K562 (cell line): Measurements from ENCODE around the gene KLHL22. TPM values are rescaled to one million over a fixed set of nuclear protein-coding genes. Genes with fewer than 3 reads are reported as not detected.

Experiments used
- ARHGAP35 ChIP-seq: fragments of 450-650 bp; IDR thresholded peaks from 2 replicates; pipeline ENCODE4 v1.6.1; 2018; ENCODE audit not compliant: partially characterized antibody
- ATF1 ChIP-seq, 2 experiments: fragments of 450-650 bp in 1 of 2; IDR thresholded peaks; 2 replicates each; pipeline ENCODE4 v1.6.1; 2016; ENCODE audit warnings: missing compliant biosample characterization in 1 of 2, missing genetic modification characterization in 1 of 2
- BACH1 ChIP-seq: fragments of 200-800 bp; sonication (Bioruptor generic); IDR thresholded peaks from 2 replicates; pipeline ENCODE4 v1.6.1; 2016; ENCODE audit warnings: missing genetic modification characterization, missing compliant biosample characterization
- BRF1 ChIP-seq: IDR thresholded peaks from 3 replicates; pipeline ENCODE4 v1.6.1; 2011; ENCODE audit warnings: borderline replicate concordance, mild to moderate bottlenecking; ENCODE audit not compliant: insufficient read length; ENCODE audit errors: extremely low read depth
- CHCHD3 ChIP-seq: fragments of 250-450 bp; sonication (Bioruptor Pico); IDR thresholded peaks from 2 replicates; pipeline ENCODE4 v2.1.2; 2022; ENCODE audit warnings: mild to moderate bottlenecking
- CXXC5 ChIP-seq: fragments of 250-450 bp; sonication (Bioruptor Pico); IDR thresholded peaks from 2 replicates; pipeline ENCODE4 v1.8.0; 2022; ENCODE audit warnings: inconsistent platforms, mild to moderate bottlenecking, moderate library complexity
- ETV5 ChIP-seq: sonication (generic); formaldehyde crosslinking; IDR thresholded peaks from 2 replicates; pipeline ENCODE4 v1.4.0; 2020; ENCODE audit warnings: low read depth, mild to moderate bottlenecking, missing genetic modification reagents
- FOXO4 ChIP-seq: fragments of 450-650 bp; formaldehyde crosslinking; IDR thresholded peaks from 2 replicates; pipeline ENCODE4 v1.4.0; 2020; ENCODE audit warnings: mild to moderate bottlenecking, moderate library complexity
- HDAC1 ChIP-seq, 2 experiments: fragments of 450-650 bp; IDR thresholded peaks; 2 replicates each; pipeline ENCODE4 v1.6.1; 2016 to 2017; ENCODE audit warnings: inconsistent platforms in 1 of 2, mild to moderate bottlenecking in 1 of 2, moderate library complexity in 1 of 2
- HDAC2 ChIP-seq: fragments of 450-650 bp; IDR thresholded peaks from 2 replicates; pipeline ENCODE4 v1.6.1; 2016; ENCODE audit warnings: mild to moderate bottlenecking
- ILK ChIP-seq: fragments of 450-650 bp; IDR thresholded peaks from 2 replicates; pipeline ENCODE4 v1.6.1; 2016; ENCODE audit warnings: missing genetic modification characterization, low read depth, mild to moderate bottlenecking, missing compliant biosample characterization, moderate library complexity, borderline replicate concordance
- LCOR ChIP-seq: sonication (generic); formaldehyde crosslinking; IDR thresholded peaks from 2 replicates; pipeline ENCODE4 v1.8.0; 2022; ENCODE audit warnings: mild to moderate bottlenecking, missing genetic modification reagents
- NCOA1 ChIP-seq: fragments of 450-650 bp; IDR thresholded peaks from 2 replicates; pipeline ENCODE4 v1.6.1; 2016; ENCODE audit warnings: low read depth
- NCOA4 ChIP-seq: fragments of 450-650 bp; IDR thresholded peaks from 2 replicates; pipeline ENCODE4 v1.6.1; 2018; ENCODE audit warnings: mild to moderate bottlenecking; ENCODE audit not compliant: partially characterized antibody
- NFE2L1 ChIP-seq: fragments of 450-650 bp; IDR thresholded peaks from 2 replicates; pipeline ENCODE4 v1.6.1; 2016; ENCODE audit warnings: missing genetic modification characterization, low read depth, mild to moderate bottlenecking, missing compliant biosample characterization, moderate library complexity, borderline replicate concordance
- RBFOX2 ChIP-seq: fragments of 200-400 bp; formaldehyde crosslinking; IDR thresholded peaks from 2 replicates; pipeline ENCODE4 v1.6.1; 2017; ENCODE audit warnings: low read depth, mild to moderate bottlenecking, low read length, moderate library complexity
- SMAD4 ChIP-seq: fragments of 250-450 bp; sonication (Bioruptor Pico); conservative IDR thresholded peaks from 2 replicates; pipeline ENCODE4 v1.8.0; 2021; ENCODE audit warnings: inconsistent platforms, mild to moderate bottlenecking, moderate library complexity
- ZBTB7A ChIP-seq: IDR thresholded peaks from 2 replicates; pipeline ENCODE4 v1.6.1; 2011; ENCODE audit warnings: low read depth, mild to moderate bottlenecking, low read length, moderate library complexity, borderline replicate concordance; ENCODE audit not compliant: control insufficient read depth
- ZEB2 ChIP-seq: fragments of 450-650 bp; IDR thresholded peaks from 2 replicates; pipeline ENCODE4 v1.6.1; 2016
- ZNF586 ChIP-seq: fragments of 450-650 bp; formaldehyde crosslinking; conservative IDR thresholded peaks from 2 replicates; pipeline ENCODE4 v1.4.0; 2020; ENCODE audit warnings: mild to moderate bottlenecking, moderate library complexity
- ZNF780A ChIP-seq: fragments of 250-450 bp; sonication (Bioruptor Pico); IDR thresholded peaks from 2 replicates; pipeline ENCODE4 v1.5.0; 2021; ENCODE audit warnings: mild to moderate bottlenecking
- polyA plus RNA-seq, 8 experiments: library from polyadenylated mRNA; depleted of rRNA in 4 of 8; stranded (reverse) in 5 of 8; unstranded in 3 of 8; fragments of >200 nt; fragmentation: Nextera tagmentation in 2 of 8; fragmentation: Illumina TruSeq in 1 of 8; extraction: Ambion mirVana in 2 of 8; extraction: Trizol in 1 of 8; gene quantifications; 2 replicates each; pipeline versions ENCODE4 v1.2.1 to v1.2.3, GENCODE V29; 2011 to 2014; ENCODE audit warnings: inconsistent platforms in 1 of 8, missing spikeins in 1 of 8
- total RNA-seq, 7 experiments: library from RNA; depleted of rRNA in 6 of 7; stranded (reverse); fragments of >200 nt in 6 of 7; fragmentation: Illumina TruSeq in 2 of 7; extraction: Trizol in 2 of 7; gene quantifications; 2 replicates each; pipeline versions ENCODE4 v1.2.1 to v1.2.3, GENCODE V29; 2011 to 2021; ENCODE audit warnings: low replicate concordance in 1 of 7
- TF ChIP-seq, protein P1 (sequence below): fragments of 450-650 bp; IDR thresholded peaks from 2 replicates; pipeline ENCODE4 v1.6.1; 2017; ENCODE audit warnings: antibody characterized with exemption, mild to moderate bottlenecking

The KLHL22 gene
- total and polyA plus RNA-seq, 9 of the 15 experiments (the other 6 are each of a cell fraction or from before 2014, with no cell fraction given), result 1.3 to 25.6 (median 15.2) TPM

- TF ChIP-seq FOXO4 (CRISPR knock-in tag) (peak; percentile 66; the same call in 1 of the 2 replicates), CXXC5 (CRISPR knock-in tag) (peak; percentile 87), ZNF586 (CRISPR knock-in tag) (0 out of 2 replicates have a peak, but pooled peaks have one; percentile 83), BRF1 (no peak), ZEB2 (0 out of 2 replicates have a peak, but pooled peaks have one; percentile 65), SMAD4 (CRISPR knock-in tag) (peak; percentile 79), ARHGAP35 (no peak), ETV5 (CRISPR knock-in tag) (peak; percentile 61; the same call in 1 of the 2 replicates), LCOR (CRISPR knock-in tag) (peak; percentile 94), NFE2L1 (tag) (no peak), ILK (tag) (no peak), CHCHD3 (no peak), NCOA1 (no peak), ZNF780A (0 out of 2 replicates have a peak, but pooled peaks have one; percentile 25), ZBTB7A (peak; percentile 89), NCOA4 (no peak), RBFOX2 (no peak), HDAC1 (IDR thresholded peaks at IDR 0.05) (peak in 1 of 2 experiments; percentile 18; a peak in 1 of 4 replicates), ATF1 (CRISPR knock-in tag; IDR thresholded peaks at IDR 0.05) (no peak), ATF1 (tag; IDR thresholded peaks at IDR 0.05) (peak; percentile 68), BACH1 (tag) (no peak), HDAC2 (0 out of 2 replicates have a peak, but pooled peaks have one; percentile 45)
- TF ChIP-seq, protein P1, sequence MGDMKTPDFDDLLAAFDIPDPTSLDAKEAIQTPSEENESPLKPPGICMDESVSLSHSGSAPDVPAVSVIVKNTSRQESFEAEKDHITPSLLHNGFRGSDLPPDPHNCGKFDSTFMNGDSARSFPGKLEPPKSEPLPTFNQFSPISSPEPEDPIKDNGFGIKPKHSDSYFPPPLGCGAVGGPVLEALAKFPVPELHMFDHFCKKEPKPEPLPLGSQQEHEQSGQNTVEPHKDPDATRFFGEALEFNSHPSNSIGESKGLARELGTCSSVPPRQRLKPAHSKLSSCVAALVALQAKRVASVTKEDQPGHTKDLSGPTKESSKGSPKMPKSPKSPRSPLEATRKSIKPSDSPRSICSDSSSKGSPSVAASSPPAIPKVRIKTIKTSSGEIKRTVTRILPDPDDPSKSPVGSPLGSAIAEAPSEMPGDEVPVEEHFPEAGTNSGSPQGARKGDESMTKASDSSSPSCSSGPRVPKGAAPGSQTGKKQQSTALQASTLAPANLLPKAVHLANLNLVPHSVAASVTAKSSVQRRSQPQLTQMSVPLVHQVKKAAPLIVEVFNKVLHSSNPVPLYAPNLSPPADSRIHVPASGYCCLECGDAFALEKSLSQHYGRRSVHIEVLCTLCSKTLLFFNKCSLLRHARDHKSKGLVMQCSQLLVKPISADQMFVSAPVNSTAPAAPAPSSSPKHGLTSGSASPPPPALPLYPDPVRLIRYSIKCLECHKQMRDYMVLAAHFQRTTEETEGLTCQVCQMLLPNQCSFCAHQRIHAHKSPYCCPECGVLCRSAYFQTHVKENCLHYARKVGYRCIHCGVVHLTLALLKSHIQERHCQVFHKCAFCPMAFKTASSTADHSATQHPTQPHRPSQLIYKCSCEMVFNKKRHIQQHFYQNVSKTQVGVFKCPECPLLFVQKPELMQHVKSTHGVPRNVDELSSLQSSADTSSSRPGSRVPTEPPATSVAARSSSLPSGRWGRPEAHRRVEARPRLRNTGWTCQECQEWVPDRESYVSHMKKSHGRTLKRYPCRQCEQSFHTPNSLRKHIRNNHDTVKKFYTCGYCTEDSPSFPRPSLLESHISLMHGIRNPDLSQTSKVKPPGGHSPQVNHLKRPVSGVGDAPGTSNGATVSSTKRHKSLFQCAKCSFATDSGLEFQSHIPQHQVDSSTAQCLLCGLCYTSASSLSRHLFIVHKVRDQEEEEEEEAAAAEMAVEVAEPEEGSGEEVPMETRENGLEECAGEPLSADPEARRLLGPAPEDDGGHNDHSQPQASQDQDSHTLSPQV, result no peak
Observed at GRCh38 chr22:20456064-20456721, 39.4 kb downstream of the KLHL22 start (continued).
